OCI-LY1 (cell line): Measurements from ENCODE around the gene ST7L.

Experiments used
- CTCF ChIP-seq: fragments of 200-600 bp; sonication (generic), shearing (Covaris generic); IDR thresholded peaks from 2 replicates; pipeline ENCODE4 v1.5.1; 2017; ENCODE audit warnings: mild to moderate bottlenecking, antibody characterized with exemption, low read length, moderate library complexity, mixed read lengths
- EZH2 ChIP-seq: fragments of 200-600 bp; sonication (generic), shearing (Covaris generic); IDR thresholded peaks from 2 replicates; pipeline ENCODE4 v1.8.0; 2017; ENCODE audit warnings: borderline replicate concordance, mixed run types, mild to moderate bottlenecking, antibody characterized with exemption, low read length, moderate library complexity, mixed read lengths

GRCh38 chr1:112603012-112603411 is 15.9 kb downstream of the ST7L start:
- TF ChIP-seq CTCF (no peak), EZH2 (no peak)
